ENCODE measurements around the gene NXPE1. TPM values are rescaled to one million over a fixed set of nuclear protein-coding genes. Genes with fewer than 3 reads are reported as not detected.

The NXPE1 gene
- polyA plus RNA-seq, 1 of the 3 experiments (the other 2 are of a cell fraction), result not detected

- Histone ChIP-seq H3K79me2 (ENCODE audit: insufficient read depth) (no peaks in the 10 kb centered on the region), H3K9me3 (no peaks in the 10 kb centered on the region), H3K9ac (no peak overlapping the region), H2AFZ (ENCODE audit: low read depth) (no peak overlapping the region), H3K4me2 (no peak overlapping the region), H3K27me3 (ENCODE audit: insufficient read depth) (no peaks in the 10 kb centered on the region), H3K27ac (ENCODE audit: low read depth in 2 of 2, low read length in 1 of 2) (no peak overlapping the region), H3K9me2 (no peaks in the 10 kb centered on the region), H4K20me1 (ENCODE audit: insufficient read depth) (no peaks in the 10 kb centered on the region), H3F3A (replicated peaks; ENCODE audit: insufficient read depth) (no peaks in the 10 kb centered on the region), H3K4me1 (ENCODE audit: control insufficient read depth in 1 of 2, insufficient read depth in 2 of 2, low read depth in 1 of 2, low read length in 1 of 2) (peaks cover 0 to 8% of the 10 kb centered on the region in 2 experiments; a peak in 1 of 4 replicates), H3K4me3 (ENCODE audit: low read depth in 2 of 2, low read length in 1 of 2) (no peak overlapping the region), H3K36me3 (replicated peaks in 1 of 2; ENCODE audit: control insufficient read depth in 1 of 2, insufficient read depth in 2 of 2, low read length in 1 of 2) (no peaks in the 10 kb centered on the region)
- ChIA-PET POLR2A (no interaction called here), CTCF (interaction anchor here (1.3 kb wide), 1 partner anchor 141 kb away, joined by 4 read pairs; no protein-coding TSS in a partner anchor)
- 67% methylated on average over 1 of the region's 1 CpG for WGBS (ENCODE audit: low lambda C conversion rate)
- no peak for DNase-seq
- TF ChIP-seq MEF2A (IDR thresholded peaks at IDR 0.05; ENCODE audit: borderline replicate concordance, low read depth), result no peak
- no peak for TF ChIP-seq ELF1 (IDR thresholded peaks at IDR 0.05)
- no peak for TF ChIP-seq IRF3 (IDR thresholded peaks at IDR 0.05; ENCODE audit: low read depth, low read length)
- TF ChIP-seq GATA2 (CRISPR knock-in tag; IDR thresholded peaks at IDR 0.05), result no peak
- no peak for TF ChIP-seq MAX (IDR thresholded peaks at IDR 0.05; ENCODE audit: low read depth)
- TF ChIP-seq RAD21 (IDR thresholded peaks at IDR 0.05; ENCODE audit: low read length), result no peak
- no peak for TF ChIP-seq TEAD4 (IDR thresholded peaks at IDR 0.05; ENCODE audit: borderline replicate concordance, insufficient read depth)
- no peak for TF ChIP-seq NRF1 (IDR thresholded peaks at IDR 0.05; ENCODE audit: low read depth, low read length)
- no peak for TF ChIP-seq EP300 (IDR thresholded peaks at IDR 0.05; ENCODE audit: borderline replicate concordance in 1 of 2, low read depth in 1 of 2, low read length in 1 of 2)
- TF ChIP-seq USF2 (IDR thresholded peaks at IDR 0.05; ENCODE audit: borderline replicate concordance, low read depth, low read length), result no peak
- no peak for TF ChIP-seq RXRA (IDR thresholded peaks at IDR 0.05; ENCODE audit: borderline replicate concordance, low read depth)
- no peak for TF ChIP-seq RFX5 (IDR thresholded peaks at IDR 0.05; ENCODE audit: low read length)
- TF ChIP-seq NFIC (IDR thresholded peaks at IDR 0.05; ENCODE audit: borderline replicate concordance), result no peak
- no peak for TF ChIP-seq PBX3 (IDR thresholded peaks at IDR 0.05)
- no peak for TF ChIP-seq SIN3A (IDR thresholded peaks at IDR 0.05; ENCODE audit: borderline replicate concordance, low read depth, low read length)
Observed at GRCh38 chr11:114482114-114482513, 77.6 kb downstream of the NXPE1 start.

- CTCF ChIA-PET, result interaction anchor here (0.7 to 1.3 kb wide), 3 partner anchors 18 to 111 kb away, joined by 3 read pairs; no protein-coding TSS in a partner anchor
- DNase-seq, result no peak
Observed at GRCh38 chr11:114479331-114479730, 80.3 kb downstream of the NXPE1 start.

More at GRCh38 chr11:114479331-114479730, 80.3 kb downstream of the NXPE1 start:
- TF ChIP-seq ZBTB33 (IDR thresholded peaks at IDR 0.05; ENCODE audit: borderline replicate concordance, low read depth), result no peak
- no peak for TF ChIP-seq TCF12 (IDR thresholded peaks at IDR 0.05)
- no peak for TF ChIP-seq NRF1 (IDR thresholded peaks at IDR 0.05; ENCODE audit: low read depth, low read length)
- TF ChIP-seq RAD21 (IDR thresholded peaks at IDR 0.05; ENCODE audit: low read length), result no peak
- no peak for TF ChIP-seq RCOR1 (IDR thresholded peaks at IDR 0.05; ENCODE audit: low read length)
- no peak for TF ChIP-seq POLR2AphosphoS5 (IDR thresholded peaks at IDR 0.05; ENCODE audit: low read depth, low read length)
- TF ChIP-seq GATA2 (CRISPR knock-in tag; IDR thresholded peaks at IDR 0.05), result no peak
- no peak for TF ChIP-seq GABPA (IDR thresholded peaks at IDR 0.05; ENCODE audit: low read depth)
- no peak for TF ChIP-seq FOSL2 (IDR thresholded peaks at IDR 0.05; ENCODE audit: borderline replicate concordance, low read depth)
- TF ChIP-seq NFIC (IDR thresholded peaks at IDR 0.05; ENCODE audit: borderline replicate concordance), result no peak
- TF ChIP-seq JUND (IDR thresholded peaks at IDR 0.05), result no peak
- Histone ChIP-seq H3K4me1 (ENCODE audit: control insufficient read depth in 1 of 2, insufficient read depth in 2 of 2, low read depth in 1 of 2, low read length in 1 of 2) (peaks cover 0 to 8% of the 10 kb centered on the region in 2 experiments; a peak in 1 of 4 replicates), H3K4me2 (no peak overlapping the region), H3F3A (replicated peaks; ENCODE audit: insufficient read depth) (no peaks in the 10 kb centered on the region), H3K9ac (no peak overlapping the region), H3K27ac (ENCODE audit: low read depth in 2 of 2, low read length in 1 of 2) (no peak overlapping the region), H3K9me2 (no peaks in the 10 kb centered on the region), H3K4me3 (ENCODE audit: low read depth in 2 of 2, low read length in 1 of 2) (no peak overlapping the region), H2AFZ (ENCODE audit: low read depth) (no peak overlapping the region), H3K27me3 (ENCODE audit: insufficient read depth) (no peaks in the 10 kb centered on the region), H3K36me3 (replicated peaks in 1 of 2; ENCODE audit: control insufficient read depth in 1 of 2, insufficient read depth in 2 of 2, low read length in 1 of 2) (no peaks in the 10 kb centered on the region), H4K20me1 (ENCODE audit: insufficient read depth) (no peaks in the 10 kb centered on the region), H3K9me3 (no peaks in the 10 kb centered on the region), H3K79me2 (ENCODE audit: insufficient read depth) (no peaks in the 10 kb centered on the region)
- POLR2A ChIA-PET, result no interaction called here
- WGBS (ENCODE audit: low lambda C conversion rate), result 37% methylated on average over 1 of the region's 1 CpG
